Upper lobe of left lung (tissue), 4 donors: Measurements from ENCODE around the gene TBC1D32.

ENCODE experiments used
- POLR2A ChIP-seq, 4 donors: fragments of 450-650 bp; IDR thresholded peaks; one replicate each; pipeline ENCODE4 v1.5.1; 2016 to 2017; ENCODE audit warnings: antibody characterized with exemption in 4 of 4, mild to moderate bottlenecking in 2 of 4
- TF ChIP-seq, protein P1 (sequence below), 6 experiments: fragments of 450-650 bp in 4 of 6; fragments of 200-600 bp in 2 of 6; sonication (generic) in 2 of 6; IDR thresholded peaks; one replicate each; pipeline ENCODE4 v1.5.1; 2016 to 2019; ENCODE audit warnings: antibody characterized with exemption in 6 of 6

DNA sequence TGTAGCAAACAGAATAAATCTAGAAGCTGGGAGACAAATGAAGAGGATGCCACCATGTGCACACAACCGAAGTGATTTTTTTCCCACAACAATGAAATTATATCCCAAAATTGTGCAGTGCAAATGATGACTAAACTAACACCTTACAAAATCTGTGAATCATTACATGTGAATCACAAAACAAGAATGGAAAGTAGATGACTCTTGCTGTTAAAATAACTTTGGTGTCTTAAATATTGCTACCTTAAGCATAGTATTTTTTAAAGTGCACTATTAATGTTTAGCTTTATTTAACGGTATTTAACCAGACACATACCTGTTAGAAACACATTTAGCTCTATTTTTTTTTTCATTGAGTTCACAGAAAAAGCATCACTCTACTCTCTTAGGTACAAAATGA, 190.8 kb downstream of the TBC1D32 start:
- TF ChIP-seq, protein P1, sequence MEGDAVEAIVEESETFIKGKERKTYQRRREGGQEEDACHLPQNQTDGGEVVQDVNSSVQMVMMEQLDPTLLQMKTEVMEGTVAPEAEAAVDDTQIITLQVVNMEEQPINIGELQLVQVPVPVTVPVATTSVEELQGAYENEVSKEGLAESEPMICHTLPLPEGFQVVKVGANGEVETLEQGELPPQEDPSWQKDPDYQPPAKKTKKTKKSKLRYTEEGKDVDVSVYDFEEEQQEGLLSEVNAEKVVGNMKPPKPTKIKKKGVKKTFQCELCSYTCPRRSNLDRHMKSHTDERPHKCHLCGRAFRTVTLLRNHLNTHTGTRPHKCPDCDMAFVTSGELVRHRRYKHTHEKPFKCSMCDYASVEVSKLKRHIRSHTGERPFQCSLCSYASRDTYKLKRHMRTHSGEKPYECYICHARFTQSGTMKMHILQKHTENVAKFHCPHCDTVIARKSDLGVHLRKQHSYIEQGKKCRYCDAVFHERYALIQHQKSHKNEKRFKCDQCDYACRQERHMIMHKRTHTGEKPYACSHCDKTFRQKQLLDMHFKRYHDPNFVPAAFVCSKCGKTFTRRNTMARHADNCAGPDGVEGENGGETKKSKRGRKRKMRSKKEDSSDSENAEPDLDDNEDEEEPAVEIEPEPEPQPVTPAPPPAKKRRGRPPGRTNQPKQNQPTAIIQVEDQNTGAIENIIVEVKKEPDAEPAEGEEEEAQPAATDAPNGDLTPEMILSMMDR (IDR thresholded peaks at IDR 0.05): no peak
- TF ChIP-seq POLR2A (IDR thresholded peaks at IDR 0.05): no peak
